SK-N-SH (cell line): ENCODE data around the gene C1orf50. TPM values are rescaled to one million over a fixed set of nuclear protein-coding genes. Genes with fewer than 3 reads are reported as not detected.

Source experiments
- CTCF ChIA-PET: fragments of 300-600, 350-600 bp; formaldehyde crosslinking; extraction: SDS; loops from one replicate; lab custom pipeline; 2021; lab: Yijun Ruan, JAX
- POLR2A ChIA-PET: fragments of 350-600 bp; sonication (Branson Sonifier 250); formaldehyde crosslinking; extraction: SDS; loops from one replicate; lab custom pipeline; 2020; ENCODE audit warnings: antibody characterized with exemption, inconsistent platforms; lab: Yijun Ruan, JAX
- DNase-seq: peaks from one replicate; pipeline ENCODE4 v3.0.0; 2012
- H2AFZ ChIP-seq: fragments of 200-600 bp; sonication (generic); 2 replicates; pipeline ENCODE4 v1.8.1; 2016; ENCODE audit warnings: antibody characterized with exemption, mild to moderate bottlenecking, low read depth
- H3F3A ChIP-seq: fragments of 200-600 bp; sonication (generic); replicated peaks from 2 replicates; pipeline ENCODE3; 2016; ENCODE audit warnings: antibody characterized with exemption, mild to moderate bottlenecking; ENCODE audit not compliant: insufficient read depth
- H3K27ac ChIP-seq, 2 experiments: fragments of 200-500 bp in 1 of 2; fragments of 200-600 bp in 1 of 2; sonication (Bioruptor generic) in 1 of 2; sonication (generic), shearing (Covaris generic) in 1 of 2; 2 replicates each; pipeline versions ENCODE4 v1.5.1 to v1.6.1; 2014 to 2016; ENCODE audit warnings: low read depth in 2 of 2, inconsistent platforms in 1 of 2, low read length in 1 of 2, mild to moderate bottlenecking in 1 of 2, mixed read lengths in 1 of 2
- H3K27me3 ChIP-seq: fragments of 200-600 bp; sonication (generic), shearing (Covaris generic); 2 replicates; pipeline ENCODE4 v1.6.1; 2016; ENCODE audit warnings: mixed run types; ENCODE audit not compliant: insufficient read depth
- H3K36me3 ChIP-seq, 2 experiments: fragments of 200-500 bp in 1 of 2; fragments of 200-600 bp in 1 of 2; sonication (Bioruptor generic) in 1 of 2; sonication (generic) in 1 of 2; replicated peaks in 1 of 2; 2 replicates each; pipeline versions ENCODE3 to v1.5.1; 2014 to 2016; ENCODE audit warnings: low read length in 1 of 2, mild to moderate bottlenecking in 1 of 2; ENCODE audit not compliant: insufficient read depth in 2 of 2, control insufficient read depth in 1 of 2
- H3K4me1 ChIP-seq, 2 experiments: fragments of 200-500 bp in 1 of 2; fragments of 200-600 bp in 1 of 2; sonication (Bioruptor generic) in 1 of 2; sonication (generic), shearing (Covaris generic) in 1 of 2; 2 replicates each; pipeline versions ENCODE4 v1.5.1 to v1.6.1; 2014 to 2016; ENCODE audit warnings: low read depth in 1 of 2, low read length in 1 of 2, mixed run types in 1 of 2; ENCODE audit not compliant: insufficient read depth in 2 of 2, control insufficient read depth in 1 of 2
- H3K4me2 ChIP-seq: fragments of 200-600 bp; sonication (generic), shearing (Covaris generic); 2 replicates; pipeline ENCODE4 v1.6.1; 2017; ENCODE audit warnings: mixed run types
- H3K4me3 ChIP-seq, 2 experiments: fragments of 200-500 bp in 1 of 2; fragments of 200-600 bp in 1 of 2; sonication (Bioruptor generic) in 1 of 2; sonication (generic), shearing (Covaris generic) in 1 of 2; 2 replicates each; pipeline versions ENCODE4 v1.5.1 to v1.8.1; 2014 to 2016; ENCODE audit warnings: low read depth in 2 of 2, inconsistent platforms in 1 of 2, low read length in 1 of 2, mild to moderate bottlenecking in 1 of 2, mixed read lengths in 1 of 2, moderate library complexity in 1 of 2
- H3K79me2 ChIP-seq: fragments of 200-600 bp; sonication (generic); 2 replicates; pipeline ENCODE4 v1.8.1; 2017; ENCODE audit warnings: mild to moderate bottlenecking; ENCODE audit not compliant: insufficient read depth
- H3K9ac ChIP-seq: fragments of 200-600 bp; sonication (generic); 2 replicates; pipeline ENCODE4 v1.6.1; 2017; ENCODE audit warnings: mixed run types
- H3K9me2 ChIP-seq: fragments of 200-600 bp; sonication (generic); 2 replicates; pipeline ENCODE4 v1.6.1; 2017; ENCODE audit warnings: mixed run types
- H3K9me3 ChIP-seq: fragments of 200-600 bp; sonication (generic); 2 replicates; pipeline ENCODE4 v1.6.1; 2017; ENCODE audit warnings: mixed run types, mild to moderate bottlenecking, moderate library complexity
- H4K20me1 ChIP-seq: fragments of 200-600 bp; sonication (generic); 2 replicates; pipeline ENCODE4 v1.6.1; 2017; ENCODE audit warnings: mild to moderate bottlenecking, mixed run types; ENCODE audit not compliant: insufficient read depth
- CTCF ChIP-seq: fragments of 200-600 bp; sonication (generic); IDR thresholded peaks from 2 replicates; pipeline ENCODE4 v1.6.1; 2017; ENCODE audit warnings: antibody characterized with exemption, mild to moderate bottlenecking, moderate library complexity
- EP300 ChIP-seq, 2 experiments: IDR thresholded peaks; 2 replicates each; pipeline versions ENCODE4 v1.4.0 to v1.6.1; 2012; ENCODE audit warnings: borderline replicate concordance in 1 of 2, low read depth in 1 of 2, low read length in 1 of 2
- EZH2phosphoT487 ChIP-seq: fragments of 200-600 bp; sonication (generic); IDR thresholded peaks from 2 replicates; pipeline ENCODE4 v1.6.1; 2017; ENCODE audit warnings: low read depth, mixed run types, mild to moderate bottlenecking, antibody characterized with exemption, moderate library complexity, borderline replicate concordance
- FOSL2 ChIP-seq: IDR thresholded peaks from 2 replicates; pipeline ENCODE4 v1.4.0; 2012; ENCODE audit warnings: low read depth, mild to moderate bottlenecking, moderate library complexity, borderline replicate concordance
- GABPA ChIP-seq: IDR thresholded peaks from 2 replicates; pipeline ENCODE4 v1.4.0; 2012; ENCODE audit warnings: low read depth, mild to moderate bottlenecking
- IRF3 ChIP-seq: fragments of 150-350 bp; IDR thresholded peaks from 2 replicates; pipeline ENCODE4 v1.6.1; 2016; ENCODE audit warnings: mild to moderate bottlenecking, low read depth, low read length
- JUND ChIP-seq: IDR thresholded peaks from 2 replicates; pipeline ENCODE4 v1.4.0; 2012
- MAX ChIP-seq: IDR thresholded peaks from 2 replicates; pipeline ENCODE4 v1.4.0; 2012; ENCODE audit warnings: low read depth
- MEF2A ChIP-seq: IDR thresholded peaks from 2 replicates; pipeline ENCODE4 v1.4.0; 2012; ENCODE audit warnings: low read depth, borderline replicate concordance
- NRF1 ChIP-seq: IDR thresholded peaks from 2 replicates; pipeline ENCODE4 v1.6.1; 2012; ENCODE audit warnings: low read depth, mild to moderate bottlenecking, low read length
- PBX3 ChIP-seq: IDR thresholded peaks from 2 replicates; pipeline ENCODE4; 2012
- POLR2AphosphoS5 ChIP-seq: IDR thresholded peaks from 2 replicates; pipeline ENCODE4 v1.6.1; 2012; ENCODE audit warnings: low read depth, low read length
- RAD21 ChIP-seq: IDR thresholded peaks from 2 replicates; pipeline ENCODE4 v1.6.1; 2012; ENCODE audit warnings: mild to moderate bottlenecking, low read length
- RXRA ChIP-seq: IDR thresholded peaks from 2 replicates; pipeline ENCODE4 v1.4.0; 2012; ENCODE audit warnings: low read depth, mild to moderate bottlenecking, borderline replicate concordance
- SIN3A ChIP-seq: IDR thresholded peaks from 2 replicates; pipeline ENCODE4 v1.6.1; 2012; ENCODE audit warnings: low read depth, mild to moderate bottlenecking, low read length, moderate library complexity, borderline replicate concordance
- TAF1 ChIP-seq: IDR thresholded peaks from 2 replicates; pipeline ENCODE4 v1.6.1; 2012; ENCODE audit warnings: low read depth, mild to moderate bottlenecking, low read length, moderate library complexity, borderline replicate concordance
- TEAD4 ChIP-seq: IDR thresholded peaks from 2 replicates; pipeline ENCODE4 v1.4.0; 2012; ENCODE audit warnings: mild to moderate bottlenecking, borderline replicate concordance; ENCODE audit not compliant: insufficient read depth
- USF2 ChIP-seq: fragments of 150-350 bp; IDR thresholded peaks from 2 replicates; pipeline ENCODE4 v1.6.1; 2017; ENCODE audit warnings: antibody characterized with exemption, low read length, low read depth, borderline replicate concordance
- ZBTB33 ChIP-seq: IDR thresholded peaks from 2 replicates; pipeline ENCODE4 v1.4.0; 2012; ENCODE audit warnings: low read depth, borderline replicate concordance
- WGBS: methylation state at CpG from one replicate; pipeline ENCODE4 v1.1.6; 2017; ENCODE audit warnings: low lambda C conversion rate; 5-methylcytosine and 5-hydroxymethylcytosine counted together
- polyA plus RNA-seq, 3 experiments: library from polyadenylated mRNA; depleted of rRNA; stranded (reverse); fragments of >200 nt; gene quantifications; 2 replicates each; pipeline ENCODE4 v1.2.3, GENCODE V29; 2012

The C1orf50 gene
- polyA plus RNA-seq, 1 of the 3 experiments (the other 2 are of a cell fraction), result 2.6 TPM

- TF ChIP-seq PBX3, result no peak
- TF ChIP-seq RAD21, result peak; percentile 89
- no peak for TF ChIP-seq EP300 (IDR thresholded peaks at IDR 0.05; ENCODE audit: borderline replicate concordance in 1 of 2, low read depth in 1 of 2, low read length in 1 of 2)
- TF ChIP-seq MAX, result no peak
- no peak for TF ChIP-seq FOSL2
- no peak for TF ChIP-seq MEF2A
Measured at GRCh38 chr1:42777852-42778251, 10.8 kb downstream of the C1orf50 start (continued).

GRCh38 chr1:42779725-42780124 lies 12.7 kb downstream of the C1orf50 start:
- no peaks in the 10 kb centered on the region for H4K20me1 ChIP-seq
- H3K9me3 ChIP-seq, result no peaks in the 10 kb centered on the region
- ChIA-PET POLR2A (no interaction called here), CTCF (interaction anchor here (0.7 to 4.9 kb wide), 7 partner anchors 9 to 293 kb away, joined by 3 to 118 read pairs (median 7); no protein-coding TSS in a partner anchor)
- no peak overlapping the region for H3K4me3 ChIP-seq
- H3K79me2 ChIP-seq, result no peaks in the 10 kb centered on the region; the same call in 1 of the 2 replicates
- no peak for TF ChIP-seq IRF3
- TF ChIP-seq FOSL2, result no peak
- TF ChIP-seq NRF1, result no peak
- TF ChIP-seq MAX, result no peak
- TF ChIP-seq EZH2phosphoT487, result no peak
- no peak for TF ChIP-seq POLR2AphosphoS5
- TF ChIP-seq SIN3A, result no peak
- no peak for TF ChIP-seq ZBTB33
- TF ChIP-seq CTCF, result no peak
- no peak for TF ChIP-seq RXRA
- no peak for TF ChIP-seq GABPA
- TF ChIP-seq TAF1, result no peak
- no peak for TF ChIP-seq TEAD4
- no peak for TF ChIP-seq USF2
- TF ChIP-seq JUND, result no peak
- no peak for DNase-seq
- H2AFZ ChIP-seq, result no peak overlapping the region
- no peak overlapping the region for H3K9ac ChIP-seq
- no peaks in the 10 kb centered on the region for H3K27me3 ChIP-seq
- no peak overlapping the region for H3K4me2 ChIP-seq
- no peaks in the 10 kb centered on the region for H3K4me1 ChIP-seq
- H3K36me3 ChIP-seq, result peaks cover 48 to 52% of the 10 kb centered on the region in 2 experiments
- no peaks in the 10 kb centered on the region for H3F3A ChIP-seq
- no peaks in the 10 kb centered on the region for H3K9me2 ChIP-seq
- H3K27ac ChIP-seq, result no peak overlapping the region
- 90% methylated on average over 2 of the region's 2 CpGs for WGBS
